Stimulated activated CD4-positive, alpha-beta T cell treated with anti-CD3 and anti-CD28 coated beads, Interleukin-12 subunit alpha, Interleukin-12 subunit beta, amount 100 ng/mL, for 24 hours (primary cell): ENCODE measurements around the gene ZNF594.
"Not testable (repeated sequence)": the region's sequence is repeated elsewhere in the genome, so short reads cannot be mapped to it uniquely, and the experiment has no call there.

Experiments
- DNase-seq, 2 experiments: peaks; one replicate each; pipeline ENCODE4 v3.0.0-alpha.2; 2020; ENCODE audit warnings: low read depth in 2 of 2

ZNF594 gene

DNA sequence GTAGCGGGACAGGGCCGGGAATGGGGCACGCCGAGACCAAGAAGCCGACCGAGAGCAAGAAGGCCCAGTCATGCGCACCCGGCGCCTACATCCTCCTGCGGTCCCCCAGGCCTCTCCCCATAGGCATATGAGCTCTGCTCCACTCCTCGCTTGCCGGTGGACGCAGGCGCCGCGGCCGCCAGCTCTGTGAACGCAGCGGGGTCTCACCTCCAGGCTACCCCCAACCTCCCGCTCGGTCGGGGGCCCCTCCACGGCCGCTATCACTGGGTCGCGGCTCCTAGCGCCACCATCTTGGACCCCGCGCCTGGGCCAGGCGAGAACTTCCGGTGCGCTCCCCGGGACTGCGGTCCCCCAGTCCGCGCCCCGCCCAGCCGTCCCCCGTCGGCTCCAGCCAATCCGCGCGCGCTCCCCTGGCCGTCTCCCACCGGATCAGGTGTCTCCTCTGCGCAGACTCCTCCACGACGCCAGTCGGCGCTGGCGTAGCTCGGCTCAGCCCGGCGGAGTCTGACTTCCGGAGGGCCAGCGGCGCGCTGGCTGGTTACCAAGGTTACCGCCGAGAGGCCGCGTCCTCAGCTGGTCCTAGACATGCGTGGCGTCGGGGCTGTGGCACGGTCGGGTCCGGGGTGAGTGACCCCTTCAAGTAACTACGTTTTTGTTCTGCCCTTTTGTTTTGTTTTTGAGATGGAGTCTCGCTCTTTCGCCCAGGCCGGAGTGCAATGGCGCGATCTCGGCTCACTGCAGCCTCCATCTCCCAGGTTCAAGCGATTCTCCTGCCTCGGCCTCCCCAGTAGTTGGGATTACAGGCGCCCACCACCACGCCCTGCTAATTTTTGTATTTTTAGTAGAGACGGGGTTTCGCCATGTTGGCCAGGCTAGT is at the start of gene ZNF594:
Gene ZNF594 (minus strand): TSS at position 328 of the 877 bp plus-strand sequence. CDS start 7,612 bp downstream, outside the sequence.
- peak; percentile 95 to 96 for DNase-seq

DNA sequence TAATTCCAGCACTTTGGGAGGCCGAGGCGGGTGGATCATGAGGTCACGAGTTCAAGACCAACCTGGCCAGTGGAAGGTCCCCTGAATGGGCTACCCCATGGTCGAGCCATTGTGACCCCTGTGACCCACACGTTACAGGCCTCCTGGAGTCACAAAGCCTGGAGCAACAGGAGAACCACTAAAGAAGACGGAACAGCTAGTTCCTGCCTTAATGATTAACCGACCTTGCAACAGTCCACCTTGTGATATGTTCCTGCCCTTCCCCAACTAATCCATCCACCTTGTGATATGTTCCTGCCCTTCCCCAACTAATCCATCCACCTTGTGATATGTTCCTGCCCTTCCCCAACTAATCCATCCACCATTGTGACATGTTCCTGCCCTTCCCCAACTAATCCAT is 48.1 kb upstream of the ZNF594 start:
- DNase-seq = not testable (repeated sequence)

DNA sequence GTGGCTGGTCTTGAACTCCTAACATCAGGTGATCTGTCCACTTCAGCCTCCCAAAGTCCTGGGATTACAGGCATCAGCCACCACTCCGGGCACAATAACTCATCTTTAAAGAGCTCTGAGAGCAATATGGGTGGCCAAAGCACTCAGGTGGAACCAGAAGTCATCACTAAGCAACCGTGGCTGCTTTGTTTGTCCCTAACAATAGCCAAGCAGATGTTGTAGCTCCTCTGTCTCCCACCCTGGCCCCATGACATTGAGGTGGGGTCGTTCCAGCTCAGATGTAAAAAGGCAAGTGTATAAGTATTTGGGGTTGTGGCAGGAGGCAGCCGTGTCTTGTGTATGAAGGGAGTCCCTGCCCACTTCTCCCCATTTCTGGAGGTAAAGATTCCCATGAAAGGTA is 46.7 kb upstream of the ZNF594 start:
- no peak for DNase-seq

- DNase-seq = peak in 1 of 2 experiments; percentile 32
Observed at GRCh38 chr17:5237541-5238016, 45.9 kb upstream of the ZNF594 start.

DNA sequence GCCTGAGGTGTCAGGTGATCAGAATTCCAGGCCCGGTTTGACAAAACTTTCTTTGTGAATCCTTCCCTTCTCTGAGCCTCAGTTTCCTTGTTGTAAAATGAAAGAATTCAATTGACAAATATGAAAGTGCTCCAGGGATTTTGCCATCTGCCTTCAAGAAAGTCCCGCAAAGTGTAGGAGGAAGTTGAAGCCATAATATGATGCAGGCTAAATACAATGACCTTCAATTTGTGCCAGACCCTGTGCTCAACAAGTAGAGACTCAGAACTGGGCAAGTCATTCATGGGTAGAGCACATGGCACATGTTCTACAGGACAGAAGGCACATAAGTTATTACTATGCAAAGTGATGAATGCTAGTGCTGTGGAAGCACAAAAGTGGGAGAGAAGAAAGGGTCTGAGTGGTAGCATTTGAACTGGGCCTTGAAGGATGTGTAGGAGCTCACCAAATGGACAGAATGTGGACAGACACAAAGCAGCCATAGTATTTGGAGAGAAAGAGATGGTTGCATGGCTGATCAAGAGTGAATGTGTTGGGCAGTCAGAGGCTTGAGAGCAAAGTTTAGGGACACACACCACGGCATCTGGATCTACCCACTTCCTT is 45.4 kb upstream of the ZNF594 start:
- DNase-seq = no peak

DNA sequence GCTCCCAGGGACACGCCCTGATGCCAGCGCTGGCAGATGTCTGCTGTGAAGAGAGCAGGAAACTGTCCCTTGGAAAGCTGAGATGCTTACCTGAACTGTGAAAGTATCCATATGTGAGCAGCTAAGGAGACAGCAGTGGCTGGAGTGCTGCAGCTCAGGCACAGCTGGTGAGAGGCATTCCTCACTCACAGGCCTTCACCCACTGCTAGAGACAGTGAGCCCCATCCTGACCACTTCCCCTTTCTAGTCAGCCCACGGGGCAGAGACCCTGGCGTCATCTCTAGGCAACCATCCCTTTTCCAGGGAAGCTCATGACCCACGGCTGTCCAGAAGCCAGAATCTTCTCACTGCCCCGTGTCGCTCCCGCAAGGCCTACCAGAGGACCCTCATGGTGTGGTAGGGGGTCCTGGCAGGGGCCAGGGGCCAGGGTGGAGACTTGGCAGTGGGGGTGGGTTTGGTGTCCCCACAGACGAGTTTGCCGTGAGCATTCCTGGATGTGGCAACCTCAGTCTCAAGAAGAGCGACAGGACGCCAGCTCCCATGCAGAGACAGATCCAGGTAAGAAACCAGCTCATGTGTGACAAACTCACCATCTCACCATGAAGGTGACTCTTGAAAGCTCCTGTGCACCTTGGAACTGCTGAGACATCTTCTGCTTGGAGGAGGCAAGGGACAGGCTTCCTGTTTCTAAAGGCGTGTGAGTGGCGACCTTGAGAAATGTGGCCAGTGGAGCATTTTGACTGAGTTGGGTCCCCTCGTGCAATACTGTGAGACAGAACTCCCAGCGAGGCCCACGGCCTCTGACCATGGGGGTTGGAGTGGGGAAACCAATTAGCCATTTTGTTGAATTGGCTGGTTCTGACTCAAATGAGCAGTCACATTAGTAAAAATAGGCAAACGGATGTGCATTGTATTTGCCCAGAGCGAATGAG is 43.2 kb upstream of the ZNF594 start, which contains the start of gene SCIMP:
Gene SCIMP (minus strand): TSS at position 216 of the 932 bp plus-strand sequence. CDS start 105 bp downstream, at position 111.
- no peak for DNase-seq

GRCh38 chr17:5233492-5233891 is 41.8 kb upstream of the ZNF594 start:
- not testable (repeated sequence) for DNase-seq

DNA sequence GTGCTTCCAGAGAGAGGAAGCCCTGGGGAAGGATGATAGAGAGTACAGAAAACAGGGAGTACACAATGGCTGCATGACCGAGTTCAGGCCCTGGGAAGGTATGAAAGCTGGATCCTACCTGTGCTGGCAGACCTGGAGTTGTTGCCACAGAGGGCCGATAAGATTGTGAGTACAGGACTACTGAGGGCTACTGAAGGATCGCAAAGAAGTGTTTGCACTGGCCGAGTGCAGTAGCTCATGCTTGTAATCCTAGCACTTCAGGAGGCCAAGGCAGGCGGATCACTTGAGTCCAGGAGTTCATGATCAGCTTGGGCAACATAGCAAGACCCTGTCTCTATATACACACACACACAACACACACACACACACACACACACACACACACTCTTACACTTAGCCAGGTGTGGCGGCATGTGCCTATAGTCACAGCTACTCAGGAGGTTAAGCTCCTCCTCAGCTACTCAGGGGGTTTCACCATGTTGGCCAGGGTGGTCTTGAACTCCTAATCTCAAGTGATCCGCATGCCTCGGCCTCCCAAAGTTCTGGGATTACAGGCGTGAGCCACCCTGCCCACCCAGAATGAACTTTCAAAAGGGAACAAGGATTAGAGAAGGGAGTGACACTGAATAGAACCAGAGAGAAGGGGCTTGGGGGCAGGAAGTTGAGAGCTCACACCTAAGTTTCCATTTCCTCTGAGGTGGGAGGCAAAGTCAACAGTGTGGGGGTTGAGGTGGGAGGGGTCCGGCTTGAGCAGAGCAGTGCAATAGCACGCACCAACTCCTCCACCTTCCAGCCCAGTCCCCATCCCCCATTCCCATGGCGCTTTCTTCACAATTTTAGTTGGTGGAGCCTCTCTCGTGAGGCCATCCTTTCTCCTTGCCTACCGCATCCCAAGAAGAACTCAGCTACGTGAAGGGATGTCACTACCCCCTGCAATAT is 35.5 kb upstream of the ZNF594 start:
- DNase-seq = no peak

GRCh38 chr17:5225668-5226457 is 34.2 kb upstream of the ZNF594 start:
- no peak for DNase-seq

GRCh38 chr17:5221912-5222311 is 30.2 kb upstream of the ZNF594 start:
- not testable (repeated sequence) for DNase-seq

- DNase-seq = no peak
Observed at GRCh38 chr17:5220074-5220473, 28.4 kb upstream of the ZNF594 start.

DNA sequence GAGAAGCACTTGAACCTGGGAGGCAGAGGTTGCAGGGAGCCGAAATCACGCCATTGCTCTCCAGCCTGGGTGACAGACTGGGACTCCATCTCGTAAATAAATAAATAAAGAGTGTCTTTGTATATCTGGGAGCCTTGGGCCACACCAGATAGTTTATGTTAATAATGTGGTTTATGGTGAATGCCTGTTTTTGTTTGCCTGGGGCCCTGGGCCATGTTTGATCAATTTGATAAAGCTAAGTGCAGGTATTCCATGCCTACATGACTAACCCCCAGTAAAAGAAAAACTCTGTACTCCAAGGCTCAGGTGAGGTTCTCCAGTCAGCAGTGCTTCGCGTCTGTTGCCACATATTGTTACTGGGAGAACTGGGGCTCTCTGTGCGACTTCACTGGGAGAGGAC is 27.9 kb upstream of the ZNF594 start:
- no peak for DNase-seq

- not testable (repeated sequence) for DNase-seq
Observed at GRCh38 chr17:5217562-5217961, 25.9 kb upstream of the ZNF594 start.

DNA sequence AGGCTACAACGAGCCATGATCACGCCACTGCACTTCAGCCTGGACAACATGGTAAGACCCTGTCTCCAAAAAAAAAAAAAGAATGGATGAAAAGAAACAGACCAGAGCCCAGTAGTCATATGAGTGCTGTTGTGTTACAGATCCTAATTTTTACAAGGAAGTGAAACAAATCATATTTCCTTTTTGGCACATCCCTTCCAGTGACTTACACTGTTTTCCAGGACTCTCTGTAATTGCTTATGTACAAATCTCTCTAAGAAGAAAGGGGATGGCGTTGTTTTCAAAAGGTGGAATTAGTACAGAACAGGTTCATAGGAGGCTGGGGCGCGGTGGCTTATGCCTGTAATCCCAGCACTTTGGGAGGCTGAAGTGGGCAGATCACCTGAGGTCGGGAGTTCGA is 19.8 kb upstream of the ZNF594 start:
- no peak for DNase-seq

DNA sequence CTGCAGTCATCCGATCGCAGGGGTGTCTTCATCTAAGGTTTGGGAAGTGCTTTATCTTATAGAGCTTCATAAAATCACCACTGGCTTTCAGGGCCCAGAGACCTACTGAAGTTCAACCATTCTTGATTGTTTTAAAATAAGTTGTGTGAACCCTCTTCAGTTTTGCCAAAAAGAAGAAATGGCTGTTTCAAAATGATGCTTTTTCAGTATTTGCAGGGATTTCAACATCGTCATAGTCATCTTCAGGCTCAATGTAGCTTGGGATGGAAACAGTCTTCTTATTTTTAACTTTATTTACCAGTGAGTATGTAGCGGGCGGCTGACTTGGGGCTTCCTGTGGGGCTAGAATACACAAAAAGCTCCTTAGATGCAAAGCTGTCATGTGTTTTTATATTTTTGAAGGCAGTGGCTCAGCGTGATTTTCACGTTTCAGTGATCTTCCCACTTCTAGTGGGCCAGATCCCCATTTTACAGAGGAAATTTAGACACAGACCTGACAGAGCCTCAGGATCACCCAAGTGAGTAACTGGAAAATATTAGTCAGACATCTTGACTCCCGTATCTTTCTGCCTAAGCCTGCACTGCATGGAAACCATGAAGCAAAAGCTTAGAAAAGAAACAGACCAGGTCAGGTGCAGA is 19.1 kb upstream of the ZNF594 start:
- no peak for DNase-seq

DNA sequence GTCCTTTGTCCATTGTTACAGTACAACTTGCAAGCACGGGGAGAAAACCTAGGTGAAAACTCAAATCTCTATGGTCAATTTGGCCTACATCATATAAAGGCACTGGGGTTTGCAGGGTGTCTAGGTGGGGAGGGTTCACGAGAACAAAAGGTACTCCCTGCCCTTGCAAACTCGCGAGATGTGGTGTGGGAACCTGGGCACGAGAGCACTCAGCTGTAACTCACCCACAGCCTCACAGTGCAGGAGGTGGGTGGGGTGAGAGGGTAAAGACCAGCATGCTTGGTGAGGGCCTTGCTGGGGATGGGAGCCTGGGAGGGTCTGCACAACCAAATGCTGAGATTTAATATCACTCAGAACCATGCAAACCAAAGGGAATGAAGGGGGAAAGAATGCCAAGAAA is 18.4 kb upstream of the ZNF594 start:
- no peak for DNase-seq

- no peak for DNase-seq
Observed at GRCh38 chr17:5209396-5209795, 17.7 kb upstream of the ZNF594 start.

GRCh38 chr17:5203908-5204294 is 12.2 kb upstream of the ZNF594 start:
- DNase-seq = no peak

DNA sequence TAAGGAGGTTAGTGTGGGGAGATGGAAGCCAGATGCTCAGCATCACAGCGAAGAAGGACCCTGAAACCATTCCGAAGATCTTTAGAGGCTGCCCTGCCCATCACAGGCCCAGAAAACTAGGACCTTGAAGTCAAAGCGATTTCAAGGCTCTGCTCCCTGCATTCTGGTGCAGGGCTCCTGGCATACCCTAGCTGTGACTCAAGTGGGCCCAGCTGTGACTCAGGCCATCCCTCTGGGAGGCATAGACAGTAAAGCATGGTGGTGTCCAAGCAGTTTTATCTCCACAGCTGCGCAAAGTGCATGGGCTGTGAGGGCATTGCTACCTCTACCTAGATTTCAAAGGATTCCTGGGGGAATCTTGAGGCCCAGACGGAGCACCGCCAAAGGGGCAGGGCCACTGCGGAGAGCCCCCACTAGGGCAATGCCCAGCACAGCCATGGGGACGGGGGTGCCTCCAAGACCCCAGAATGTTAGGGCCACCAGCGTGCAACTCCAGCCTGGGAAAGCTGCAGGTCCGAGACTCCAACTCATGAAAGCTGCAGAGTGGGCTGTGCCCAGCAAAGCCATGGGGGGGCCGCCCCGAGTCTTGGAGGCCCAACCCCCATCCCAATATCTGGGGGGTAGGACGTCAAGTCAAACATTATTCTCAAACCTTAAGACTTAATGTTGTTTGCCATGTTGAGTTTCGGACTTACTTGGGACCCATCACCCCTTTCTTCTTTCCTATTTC is 11.7 kb upstream of the ZNF594 start:
- no peak for DNase-seq
